ENCODE data around the gene CFAP210.

CFAP210 gene

GRCh38 chr2:169672406-169672805, 21.8 kb downstream of the CFAP210 start:
- DNase-seq = no peak

- no peak for DNase-seq
These were observed 23.3 kb downstream of the CFAP210 start for GRCh38 chr2:169670937-169671336.

- DNase-seq = no peak
These were observed 24.0 kb downstream of the CFAP210 start for GRCh38 chr2:169670215-169670651.

GRCh38 chr2:169667583-169667982, 26.6 kb downstream of the CFAP210 start:
- no peak for DNase-seq

- DNase-seq = no peak
These were observed 29.0 kb downstream of the CFAP210 start for GRCh38 chr2:169664978-169665930.

- no peak for DNase-seq
These were observed 29.6 kb downstream of the CFAP210 start for GRCh38 chr2:169664600-169664977.

- no peak for DNase-seq
These were observed 31.0 kb downstream of the CFAP210 start for GRCh38 chr2:169663247-169663646.

GRCh38 chr2:169662744-169663143, 31.5 kb downstream of the CFAP210 start:
- no peak for DNase-seq

GRCh38 chr2:169661265-169661664, 32.9 kb downstream of the CFAP210 start:
- no peak for DNase-seq

- DNase-seq = no peak
These were observed 34.9 kb downstream of the CFAP210 start for GRCh38 chr2:169659320-169659719.

GRCh38 chr2:169658877-169659276, 35.3 kb downstream of the CFAP210 start:
- no peak for DNase-seq

GRCh38 chr2:169656164-169656563, 38.0 kb downstream of the CFAP210 start:
- no peak for DNase-seq

- DNase-seq = no peak
These were observed 40.6 kb downstream of the CFAP210 start for GRCh38 chr2:169653636-169654035.

GRCh38 chr2:169649278-169649677, 44.9 kb downstream of the CFAP210 start:
- no peak for DNase-seq

- no peak for DNase-seq
These were observed 46.7 kb downstream of the CFAP210 start for GRCh38 chr2:169647496-169647895.

- no peak for DNase-seq
These were observed 50.0 kb downstream of the CFAP210 start for GRCh38 chr2:169644173-169644572.

- DNase-seq = no peak
These were observed 52.7 kb downstream of the CFAP210 start for GRCh38 chr2:169641464-169641863.

GRCh38 chr2:169640104-169640503, 54.1 kb downstream of the CFAP210 start:
- DNase-seq = no peak

GRCh38 chr2:169637620-169638019, 56.6 kb downstream of the CFAP210 start:
- DNase-seq = no peak

- no peak for DNase-seq
These were observed 57.6 kb downstream of the CFAP210 start for GRCh38 chr2:169636440-169637097.

GRCh38 chr2:169625781-169626180, 68.4 kb downstream of the CFAP210 start:
- no peak for DNase-seq

- DNase-seq = no peak
These were observed 71.0 kb downstream of the CFAP210 start for GRCh38 chr2:169623235-169623634.

GRCh38 chr2:169620509-169620908, 73.7 kb downstream of the CFAP210 start:
- no peak for DNase-seq

GRCh38 chr2:169619946-169620345, 74.3 kb downstream of the CFAP210 start:
- no peak for DNase-seq

Measured in activated naive CD4-positive, alpha-beta T cell (primary cell).